ENCODE results near the gene MAP2K7.
"Not testable (repeated sequence)": the region's sequence is repeated elsewhere in the genome, so short reads cannot be mapped to it uniquely, and the experiment has no call there.

The MAP2K7 gene

GRCh38 chr19:7885818-7886217, 17.9 kb upstream of the MAP2K7 start:
- no peak for FAIRE-seq

DNA sequence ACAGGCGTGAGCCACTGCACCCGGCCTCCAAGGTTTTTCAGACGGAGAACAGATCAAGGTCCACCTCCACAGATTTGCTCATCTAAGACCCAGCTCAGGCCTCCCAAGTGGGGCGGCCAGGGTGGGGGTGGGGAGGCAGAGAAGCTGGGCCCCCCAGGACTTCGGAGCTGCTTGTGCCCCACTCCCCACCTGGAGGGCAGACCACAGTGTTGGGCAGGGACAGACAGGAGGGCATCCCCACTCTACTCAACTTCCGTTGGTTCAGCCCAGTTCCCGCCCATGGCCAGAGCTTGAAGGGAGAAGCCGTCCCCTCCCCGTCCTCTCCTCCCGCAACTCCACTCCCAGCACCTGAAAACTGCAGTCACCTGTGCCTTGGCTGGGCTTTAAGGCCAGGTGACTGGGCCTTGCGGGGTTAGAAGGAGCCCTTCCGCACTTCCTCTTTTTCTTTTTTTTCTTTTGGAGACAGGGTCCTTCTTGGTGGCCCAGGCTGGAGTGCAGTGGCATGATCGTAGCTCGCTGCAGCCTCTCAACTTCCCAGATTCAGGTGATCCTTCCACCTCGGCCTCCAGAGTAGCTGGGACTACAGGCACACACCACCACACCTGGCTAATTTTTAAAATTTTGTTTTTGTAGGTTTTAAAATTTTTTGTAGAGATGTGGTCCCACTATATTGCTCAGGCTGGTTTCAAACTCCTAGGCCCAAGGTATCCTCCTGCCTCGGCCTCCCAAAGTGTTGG, 16.1 kb upstream of the MAP2K7 start:
- no peak for FAIRE-seq

DNA sequence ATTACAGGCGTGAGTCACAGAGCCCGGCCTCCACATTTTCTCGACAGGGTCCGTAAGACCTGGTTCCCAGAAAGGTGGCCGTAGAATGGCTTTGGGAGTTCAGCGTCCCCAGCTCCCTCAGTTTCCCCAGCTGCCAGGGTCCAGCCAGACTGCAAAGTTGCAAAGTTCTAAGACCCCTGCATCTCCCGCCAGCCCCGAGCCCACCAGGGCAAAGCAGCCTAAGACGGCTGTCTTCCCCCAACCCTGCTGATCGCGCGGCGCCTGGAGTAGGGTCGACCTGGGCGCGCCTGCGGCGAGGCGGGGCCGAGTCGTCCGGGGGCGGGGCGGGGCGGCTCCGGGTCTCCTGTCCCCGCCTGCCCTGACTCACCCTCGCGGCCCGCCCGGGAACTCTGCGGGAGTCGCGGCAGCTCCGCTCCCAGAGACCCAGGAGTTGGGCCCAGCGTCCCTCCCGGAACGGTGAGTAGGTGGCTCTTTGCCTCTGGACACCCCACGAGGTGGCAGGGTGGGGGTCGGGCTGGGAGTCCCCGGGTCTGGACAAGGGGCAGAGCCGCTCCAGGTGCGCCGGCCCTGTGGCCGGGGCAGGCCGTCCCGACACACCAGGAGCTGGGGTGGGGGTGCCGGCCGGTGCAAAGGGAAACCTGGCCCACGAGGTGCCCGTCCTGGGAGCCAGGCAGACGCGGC, 15.4 kb upstream of the MAP2K7 start, which contains the start of gene LRRC8E:
Gene LRRC8E, plus strand, starts transcription at position 366 of the 681 bp plus-strand sequence. CDS start 7,094 bp downstream, outside the sequence.
- no peak for FAIRE-seq

GRCh38 chr19:7888826-7889217, 14.9 kb upstream of the MAP2K7 start:
- no peak for FAIRE-seq

DNA sequence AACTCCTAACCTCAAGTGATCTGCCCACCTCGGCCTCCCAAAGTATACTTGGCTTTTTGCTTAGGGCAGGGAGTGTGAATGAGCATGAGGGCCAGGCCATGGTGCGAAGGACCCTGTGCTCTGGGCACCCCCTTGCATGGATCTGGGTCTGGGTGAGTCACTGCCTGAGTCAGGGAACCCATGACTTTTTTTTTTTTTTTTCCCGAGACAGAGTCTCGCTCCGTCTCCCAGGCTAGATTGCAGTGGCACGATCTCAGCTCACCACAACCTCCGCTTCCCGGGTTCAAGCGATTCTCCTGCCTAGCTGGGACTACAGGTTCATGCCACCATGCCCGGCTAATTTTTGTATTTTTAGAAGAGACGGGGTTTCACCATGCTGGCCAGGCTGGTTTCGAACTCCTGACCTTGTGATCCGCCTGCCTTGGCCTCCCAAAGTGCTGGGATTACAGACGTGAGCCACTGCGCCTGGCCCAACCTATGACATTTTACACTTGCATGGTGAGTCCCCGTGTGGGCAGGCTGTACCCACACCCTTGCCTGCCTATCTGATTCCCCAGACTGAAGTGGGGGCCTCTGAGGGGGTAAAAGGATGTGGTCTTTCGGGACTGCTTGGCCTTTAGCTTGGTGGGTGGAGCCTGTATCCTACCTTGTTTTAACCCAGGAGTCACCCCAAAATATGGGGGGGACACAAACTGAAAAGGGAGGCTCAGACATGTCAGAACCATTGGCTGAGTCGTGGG, 10.1 kb upstream of the MAP2K7 start:
- FAIRE-seq, result not testable (repeated sequence)

DNA sequence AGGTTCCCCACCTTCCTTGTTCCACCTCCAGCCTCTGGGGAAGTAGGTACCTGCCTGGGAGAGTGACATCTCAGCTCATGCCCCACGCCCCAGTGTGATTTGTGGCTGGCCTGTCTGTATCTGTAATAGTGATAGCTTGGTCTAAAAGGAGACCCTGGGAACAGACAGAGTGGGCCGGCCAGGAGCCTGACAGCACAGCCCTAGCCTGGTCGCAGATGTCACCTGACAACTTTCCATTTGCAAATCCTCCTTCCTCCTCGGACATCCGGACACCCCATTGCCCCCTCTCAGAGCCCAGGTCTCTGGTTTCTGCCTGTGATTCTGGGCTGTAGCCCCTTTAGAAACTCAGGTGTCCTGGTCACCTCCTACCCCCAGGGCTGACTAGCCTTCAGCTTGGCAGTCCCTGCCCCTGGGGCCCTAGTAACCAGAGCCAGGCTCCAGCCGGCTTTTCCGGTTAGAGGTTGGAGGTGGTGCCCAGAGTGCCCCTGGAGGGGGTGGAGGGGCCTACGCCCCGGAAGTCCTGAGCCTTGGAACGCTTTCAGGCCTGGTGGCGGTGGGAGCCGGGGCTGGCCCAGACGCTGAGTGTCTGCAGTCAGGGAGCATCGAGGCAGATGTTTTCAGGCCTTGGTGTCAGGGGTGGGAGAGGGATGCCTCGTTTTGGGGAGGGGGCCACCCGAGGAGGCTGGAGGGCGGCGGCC, 8.9 kb upstream of the MAP2K7 start:
- no peak for FAIRE-seq

- no peak for FAIRE-seq
These were observed 8.1 kb upstream of the MAP2K7 start for GRCh38 chr19:7895565-7895964.

GRCh38 chr19:7897292-7897691, 6.4 kb upstream of the MAP2K7 start:
- no peak for FAIRE-seq

- FAIRE-seq, result no peak
These were observed 4.7 kb upstream of the MAP2K7 start for GRCh38 chr19:7898967-7899366.

GRCh38 chr19:7899751-7900378, 3.8 kb upstream of the MAP2K7 start:
- FAIRE-seq, result no peak

- FAIRE-seq, result no peak
These were observed 3.2 kb upstream of the MAP2K7 start for GRCh38 chr19:7900401-7900870.

DNA sequence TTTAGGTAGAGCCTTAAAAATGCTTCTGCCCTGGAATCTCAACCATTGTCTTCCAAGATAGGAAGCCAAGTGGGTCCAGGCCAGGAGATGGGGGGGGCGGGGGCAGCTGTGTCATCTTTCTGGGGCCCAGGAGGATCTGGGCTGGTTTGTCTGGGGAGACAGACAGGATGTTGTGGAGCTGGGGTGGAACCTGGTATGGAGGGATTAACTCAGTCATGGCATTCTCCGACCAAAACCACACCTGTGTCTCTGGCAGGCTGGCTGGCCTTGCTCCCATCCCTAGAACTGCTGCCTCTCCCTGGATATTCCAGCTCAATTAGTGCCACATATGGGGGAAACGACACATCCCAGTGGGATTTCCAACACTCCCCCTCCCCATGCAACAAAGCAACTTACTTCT, 2.7 kb upstream of the MAP2K7 start:
- no peak for FAIRE-seq

DNA sequence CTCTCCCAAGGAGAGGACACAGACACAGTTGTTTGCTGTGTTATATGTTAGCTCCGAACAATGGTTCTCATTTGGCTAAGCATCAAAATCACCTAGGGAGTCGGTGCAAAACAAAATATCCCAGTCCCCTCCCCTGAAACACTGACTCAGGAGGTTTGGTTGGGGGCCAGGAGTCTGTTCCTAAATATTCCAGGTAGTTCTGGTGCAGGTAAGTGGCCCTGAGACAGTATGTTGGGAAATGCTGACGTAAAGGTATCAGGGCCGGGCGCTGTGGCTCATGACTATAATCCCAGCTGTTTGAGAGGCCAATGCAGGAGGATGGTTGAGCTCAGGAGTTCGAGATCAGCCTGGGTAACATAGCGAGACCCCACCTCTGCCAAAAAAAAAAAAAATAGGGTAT, 2.3 kb upstream of the MAP2K7 start:
- no peak for FAIRE-seq

GRCh38 chr19:7902796-7903243, 857 bp upstream of the MAP2K7 start:
- no peak for FAIRE-seq

- no peak for FAIRE-seq
These were observed 670 bp downstream of the MAP2K7 start for GRCh38 chr19:7904074-7905020.

DNA sequence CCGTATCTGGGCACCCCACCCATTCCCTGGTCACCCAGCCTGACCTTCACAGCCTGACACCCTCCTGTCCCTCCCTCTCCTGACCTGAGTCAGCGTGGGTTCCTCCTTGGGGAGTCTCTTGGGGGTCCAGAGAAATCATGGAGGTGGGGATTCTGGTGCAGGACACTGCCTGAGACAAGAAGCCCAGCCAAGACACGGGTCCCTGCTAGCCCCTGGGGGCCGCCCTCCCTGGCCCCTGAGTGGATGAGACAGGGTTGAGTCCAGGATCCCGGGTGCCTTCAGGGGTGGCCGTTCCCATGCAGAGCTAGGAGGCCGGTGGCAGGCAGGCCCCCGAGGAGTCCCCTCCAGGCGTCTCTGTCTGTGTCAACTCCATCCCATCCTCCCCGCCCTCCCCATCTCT, 1.6 kb downstream of the MAP2K7 start:
- no peak for FAIRE-seq

GRCh38 chr19:7905859-7906258, 2.2 kb downstream of the MAP2K7 start:
- FAIRE-seq, result no peak

DNA sequence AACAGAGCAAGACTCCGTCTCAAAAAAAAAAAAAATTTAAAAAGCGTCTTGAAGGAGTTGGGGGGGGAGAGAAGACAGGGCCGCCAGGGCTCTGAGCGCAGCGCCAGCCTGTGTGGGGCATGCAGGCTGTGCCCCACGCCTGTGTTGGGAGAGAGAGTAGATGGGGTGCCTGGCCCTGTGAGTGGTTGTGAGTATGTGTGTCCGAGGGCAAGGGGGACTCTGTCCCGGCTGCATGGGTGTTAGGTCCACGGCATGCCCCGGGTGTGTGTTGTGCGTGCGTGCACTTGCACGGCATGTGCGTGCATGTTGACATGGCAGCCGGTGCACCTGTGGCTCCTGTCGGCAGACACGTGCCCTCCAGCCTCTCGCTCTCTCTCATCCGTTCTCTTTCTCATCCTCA, 3.4 kb downstream of the MAP2K7 start:
- no peak for FAIRE-seq

DNA sequence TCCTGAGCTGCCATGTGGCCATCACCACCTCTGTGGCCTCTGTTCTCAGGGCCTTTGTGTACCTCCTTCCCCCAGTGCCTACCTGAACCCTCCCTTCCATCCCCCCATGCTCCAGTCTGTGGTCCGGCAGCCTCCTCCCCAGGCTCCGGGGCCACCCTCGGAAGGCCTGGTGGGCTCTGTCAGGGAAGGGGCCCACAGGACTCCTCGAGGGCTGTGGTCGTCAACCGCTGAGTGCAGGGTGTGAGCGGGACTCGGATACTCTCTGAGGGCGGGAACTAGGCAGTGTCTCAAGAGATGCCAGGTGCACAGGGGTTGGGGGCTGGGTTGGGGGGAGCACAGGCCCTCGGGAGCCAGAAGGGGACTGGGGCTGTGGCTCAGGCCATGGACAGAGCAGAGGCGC, 3.9 kb downstream of the MAP2K7 start:
- no peak for FAIRE-seq

DNA sequence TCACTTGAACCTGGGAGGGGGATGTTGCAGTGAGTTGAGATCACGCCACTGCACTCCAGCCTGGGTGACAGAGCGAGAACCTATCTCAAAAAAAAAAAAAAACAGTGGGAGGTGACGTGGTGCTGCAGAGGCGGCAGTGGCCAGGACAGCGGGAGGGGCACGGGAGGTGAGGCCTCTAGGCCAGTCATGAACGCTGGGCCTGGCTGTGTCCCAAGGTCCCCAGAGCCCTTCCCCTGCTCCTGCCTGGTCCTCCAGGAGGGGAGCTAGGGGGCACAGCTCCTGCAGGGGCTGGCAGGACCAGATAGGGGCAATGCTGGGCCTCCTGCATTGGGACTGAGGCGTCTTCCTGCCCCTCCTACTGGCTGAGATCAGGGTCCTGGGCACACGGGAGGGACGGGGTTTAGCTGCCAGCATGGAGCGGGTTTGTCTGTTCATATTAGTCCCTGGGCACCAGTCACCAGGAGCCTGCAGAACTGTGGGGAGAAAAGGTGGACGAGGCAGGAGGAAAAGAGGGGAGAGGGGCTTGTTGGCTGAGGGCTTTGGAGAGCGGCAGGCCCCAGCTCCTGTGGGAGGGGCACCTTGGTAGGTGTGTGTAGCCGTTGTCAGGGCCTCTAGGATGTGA, 4.5 kb downstream of the MAP2K7 start:
- FAIRE-seq, result no peak
